ENCODE results near the gene WDR46.
A peak's percentile ranks its signal among the peaks of the same experiment; 100 is the strongest.

The WDR46 gene

GRCh38 chr6:33237741-33238140 is 51.3 kb downstream of the WDR46 start:
- Mint-ChIP-seq H3K4me3 (no peak overlapping the region), H3K36me3 (ENCODE audit: low read depth) (no peaks in the 10 kb centered on the region), H3K4me1 (peaks cover 17% of the 10 kb centered on the region), H3K27ac (peak overlapping the region in 1 of 3 experiments; percentile 6), H3K27me3 (ENCODE audit: low read depth) (peaks cover 20% of the 10 kb centered on the region), H3K9me3 (no peaks in the 10 kb centered on the region)
- TF ChIP-seq CTCF (IDR thresholded peaks at IDR 0.05; ENCODE audit: unreplicated experiment in 3 of 3), result no peak

GRCh38 chr6:33236852-33237251 is 52.2 kb downstream of the WDR46 start:
- Mint-ChIP-seq H3K4me1 (peaks cover 21% of the 10 kb centered on the region), H3K27ac (no peak overlapping the region), H3K4me3 (no peak overlapping the region), H3K9me3 (no peaks in the 10 kb centered on the region), H3K36me3 (ENCODE audit: low read depth) (no peaks in the 10 kb centered on the region), H3K27me3 (ENCODE audit: low read depth) (peaks cover 13% of the 10 kb centered on the region)
- no peak for TF ChIP-seq CTCF (IDR thresholded peaks at IDR 0.05; ENCODE audit: unreplicated experiment in 3 of 3)

- Mint-ChIP-seq H3K4me3 (no peak overlapping the region), H3K36me3 (ENCODE audit: low read depth) (no peaks in the 10 kb centered on the region), H3K9me3 (no peaks in the 10 kb centered on the region), H3K27me3 (ENCODE audit: low read depth) (peaks cover 13% of the 10 kb centered on the region), H3K4me1 (peaks cover 21% of the 10 kb centered on the region), H3K27ac (no peak overlapping the region)
- no peak for TF ChIP-seq CTCF (IDR thresholded peaks at IDR 0.05; ENCODE audit: unreplicated experiment in 3 of 3)
Measured at GRCh38 chr6:33236328-33236727, 52.7 kb downstream of the WDR46 start.

- Mint-ChIP-seq H3K9me3 (no peaks in the 10 kb centered on the region), H3K27ac (peak overlapping the region; percentile 27 to 87 (median 55)), H3K4me1 (peaks cover 21% of the 10 kb centered on the region), H3K4me3 (peak overlapping the region in 1 of 3 experiments; percentile 48), H3K27me3 (ENCODE audit: low read depth) (peaks cover 8% of the 10 kb centered on the region), H3K36me3 (ENCODE audit: low read depth) (no peaks in the 10 kb centered on the region)
- TF ChIP-seq CTCF (IDR thresholded peaks at IDR 0.05; ENCODE audit: unreplicated experiment in 3 of 3), result no peak
Measured at GRCh38 chr6:33235221-33235634, 53.8 kb downstream of the WDR46 start.
